ENCODE measurements around the gene MYH3.

GRCh38 chr17:10652984-10653659 is 4.0 kb downstream of the MYH3 start:
- TF ChIP-seq, protein P1, sequence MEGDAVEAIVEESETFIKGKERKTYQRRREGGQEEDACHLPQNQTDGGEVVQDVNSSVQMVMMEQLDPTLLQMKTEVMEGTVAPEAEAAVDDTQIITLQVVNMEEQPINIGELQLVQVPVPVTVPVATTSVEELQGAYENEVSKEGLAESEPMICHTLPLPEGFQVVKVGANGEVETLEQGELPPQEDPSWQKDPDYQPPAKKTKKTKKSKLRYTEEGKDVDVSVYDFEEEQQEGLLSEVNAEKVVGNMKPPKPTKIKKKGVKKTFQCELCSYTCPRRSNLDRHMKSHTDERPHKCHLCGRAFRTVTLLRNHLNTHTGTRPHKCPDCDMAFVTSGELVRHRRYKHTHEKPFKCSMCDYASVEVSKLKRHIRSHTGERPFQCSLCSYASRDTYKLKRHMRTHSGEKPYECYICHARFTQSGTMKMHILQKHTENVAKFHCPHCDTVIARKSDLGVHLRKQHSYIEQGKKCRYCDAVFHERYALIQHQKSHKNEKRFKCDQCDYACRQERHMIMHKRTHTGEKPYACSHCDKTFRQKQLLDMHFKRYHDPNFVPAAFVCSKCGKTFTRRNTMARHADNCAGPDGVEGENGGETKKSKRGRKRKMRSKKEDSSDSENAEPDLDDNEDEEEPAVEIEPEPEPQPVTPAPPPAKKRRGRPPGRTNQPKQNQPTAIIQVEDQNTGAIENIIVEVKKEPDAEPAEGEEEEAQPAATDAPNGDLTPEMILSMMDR (conservative IDR thresholded peaks at IDR 0.05), result no peak
- TF ChIP-seq ZFX (IDR thresholded peaks at IDR 0.05), result no peak

All from C4-2B (cell line).